NCI-H146 (cell line): ENCODE results near the gene TNFRSF21.
"Not testable (repeated sequence)": the region's sequence is repeated elsewhere in the genome, so short reads cannot be mapped to it uniquely, and the experiment has no call there.

ENCODE experiments used
- DNase-seq: peaks from one replicate; lab custom pipeline; 2025; lab: John Stamatoyannopoulos, UW

TNFRSF21 gene

GRCh38 chr6:47251396-47251795 lies 58.3 kb downstream of the TNFRSF21 start:
- DNase-seq, result no peak

GRCh38 chr6:47250302-47250701 lies 59.4 kb downstream of the TNFRSF21 start:
- DNase-seq, result no peak

- DNase-seq, result peak; percentile 7
These were observed 61.3 kb downstream of the TNFRSF21 start for GRCh38 chr6:47248446-47248845.

- DNase-seq, result peak; percentile 95
These were observed 62.4 kb downstream of the TNFRSF21 start for GRCh38 chr6:47247227-47247797.

- no peak for DNase-seq
These were observed 63.2 kb downstream of the TNFRSF21 start for GRCh38 chr6:47246551-47246950.

GRCh38 chr6:47245745-47246371 lies 63.8 kb downstream of the TNFRSF21 start:
- peak; percentile 16 for DNase-seq

- DNase-seq, result peak; percentile 76
These were observed 67.0 kb downstream of the TNFRSF21 start for GRCh38 chr6:47242483-47243386.

GRCh38 chr6:47241742-47242482 lies 67.8 kb downstream of the TNFRSF21 start:
- DNase-seq, result peak; percentile 5

GRCh38 chr6:47240277-47240890 lies 69.3 kb downstream of the TNFRSF21 start:
- DNase-seq, result no peak

- no peak for DNase-seq
These were observed 70.2 kb downstream of the TNFRSF21 start for GRCh38 chr6:47239546-47239945.

GRCh38 chr6:47238456-47238995 lies 71.2 kb downstream of the TNFRSF21 start:
- DNase-seq, result no peak

- DNase-seq, result no peak
These were observed 72.5 kb downstream of the TNFRSF21 start for GRCh38 chr6:47237196-47237595.

- DNase-seq, result peak; percentile 5
These were observed 73.5 kb downstream of the TNFRSF21 start for GRCh38 chr6:47235964-47236760.

- no peak for DNase-seq
These were observed 74.3 kb downstream of the TNFRSF21 start for GRCh38 chr6:47235421-47235820.

- DNase-seq, result no peak
These were observed 75.3 kb downstream of the TNFRSF21 start for GRCh38 chr6:47234266-47234933.

GRCh38 chr6:47231151-47231550 lies 78.6 kb downstream of the TNFRSF21 start:
- DNase-seq, result no peak

- DNase-seq, result peak; percentile 24
These were observed 79.1 kb downstream of the TNFRSF21 start for GRCh38 chr6:47230579-47230978.

GRCh38 chr6:47229255-47229654 lies 80.5 kb downstream of the TNFRSF21 start:
- no peak for DNase-seq

GRCh38 chr6:47228093-47228492 lies 81.6 kb downstream of the TNFRSF21 start:
- DNase-seq, result not testable (repeated sequence)

GRCh38 chr6:47223251-47223650 lies 86.5 kb downstream of the TNFRSF21 start:
- DNase-seq, result not testable (repeated sequence)
